ENCODE results near the gene MYPN. TPM values are rescaled to one million over a fixed set of nuclear protein-coding genes. Genes with fewer than 3 reads are reported as not detected.

The MYPN gene
- total RNA-seq, 1 experiment from 2014 or later = not detected

DNA sequence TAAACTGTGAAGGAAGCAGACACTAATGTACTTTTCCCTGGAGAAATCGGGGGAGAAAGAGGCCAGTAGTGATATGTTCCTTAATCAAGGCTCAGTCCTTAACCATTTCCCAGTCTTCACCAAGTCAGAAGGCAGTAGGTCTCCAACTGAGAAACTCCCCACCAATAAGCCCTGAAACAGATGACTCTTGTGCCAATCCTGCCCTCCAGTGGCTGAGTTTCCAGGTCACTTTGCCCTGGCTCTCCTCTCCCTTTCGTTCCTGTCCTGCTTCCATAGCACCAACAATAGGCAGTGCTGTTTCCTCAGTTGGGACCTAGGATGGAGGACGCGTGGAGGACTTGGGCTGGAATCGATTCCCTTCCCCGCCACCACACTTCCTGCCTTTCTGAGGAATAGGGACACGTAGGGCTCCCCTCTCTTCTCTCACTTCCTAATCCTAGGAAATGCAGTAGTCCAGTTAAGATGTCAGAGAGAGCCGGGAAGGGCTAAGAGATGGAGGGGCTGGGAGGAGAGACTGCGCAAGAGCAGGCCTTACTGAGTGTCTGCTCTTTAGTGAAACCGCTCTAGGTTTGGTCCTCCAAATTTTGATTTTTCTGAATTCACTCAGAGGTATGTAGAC, 99.2 kb downstream of the MYPN start:
- no peak overlapping the region for H2BK15ac ChIP-seq (ENCODE audit: low read depth, low read length)
- WGBS (ENCODE audit: extremely low coverage, insufficient read length, low lambda C conversion rate) = no CpG with 5 or more reads among the region's 10 CpGs
- Mint-ChIP-seq H3K27ac (no peak overlapping the region; a peak in 2 of 7 replicates), H3K27me3 (ENCODE audit: low read depth) (no peaks in the 10 kb centered on the region), H3K9me3 (no peaks in the 10 kb centered on the region), H3K4me3 (no peak overlapping the region), H3K36me3 (ENCODE audit: insufficient read depth in 1 of 3, low read depth in 3 of 3) (no peaks in the 10 kb centered on the region), H3K4me1 (peaks cover 5 to 7% of the 10 kb centered on the region in 2 experiments; a peak in 3 of 4 replicates)
- H2BK20ac ChIP-seq (ENCODE audit: low read depth, low read length, poor library complexity, severe bottlenecking) = no peak overlapping the region
- H4K20me1 ChIP-seq (ENCODE audit: control insufficient read depth, insufficient read depth, insufficient read length) = no peaks in the 10 kb centered on the region
- H2AFZ ChIP-seq (ENCODE audit: low read length) = peak overlapping the region; percentile 93
- H3K4me2 ChIP-seq (ENCODE audit: insufficient read depth, insufficient read length, low read length) = no peak overlapping the region
- H3K4ac ChIP-seq (ENCODE audit: low read depth, low read length) = no peak overlapping the region
- no peak overlapping the region for H2BK12ac ChIP-seq (ENCODE audit: insufficient read length, low read depth, low read length)
- H3K79me2 ChIP-seq (ENCODE audit: insufficient read depth, low read length) = no peaks in the 10 kb centered on the region
- H3K56ac ChIP-seq (ENCODE audit: insufficient read length, low read depth, low read length) = no peak overlapping the region
- H3K23me2 ChIP-seq (ENCODE audit: insufficient read length, low read depth, low read length, poor library complexity, severe bottlenecking) = no peaks in the 10 kb centered on the region
- no peak overlapping the region for H3K23ac ChIP-seq (ENCODE audit: insufficient read length, low read depth, low read length)
- H3K18ac ChIP-seq (ENCODE audit: insufficient read length, low read depth, low read length) = no peak overlapping the region
- no peak overlapping the region for H3K9ac ChIP-seq (ENCODE audit: extremely low read depth, insufficient read length, low read length)
- H3K27me3 ChIP-seq (ENCODE audit: insufficient read depth, low read length) = no peaks in the 10 kb centered on the region
- DNase-seq = peak; percentile 93
- no peak overlapping the region for H4K5ac ChIP-seq (ENCODE audit: insufficient read length, low read depth, low read length)
- TF ChIP-seq, protein P1, sequence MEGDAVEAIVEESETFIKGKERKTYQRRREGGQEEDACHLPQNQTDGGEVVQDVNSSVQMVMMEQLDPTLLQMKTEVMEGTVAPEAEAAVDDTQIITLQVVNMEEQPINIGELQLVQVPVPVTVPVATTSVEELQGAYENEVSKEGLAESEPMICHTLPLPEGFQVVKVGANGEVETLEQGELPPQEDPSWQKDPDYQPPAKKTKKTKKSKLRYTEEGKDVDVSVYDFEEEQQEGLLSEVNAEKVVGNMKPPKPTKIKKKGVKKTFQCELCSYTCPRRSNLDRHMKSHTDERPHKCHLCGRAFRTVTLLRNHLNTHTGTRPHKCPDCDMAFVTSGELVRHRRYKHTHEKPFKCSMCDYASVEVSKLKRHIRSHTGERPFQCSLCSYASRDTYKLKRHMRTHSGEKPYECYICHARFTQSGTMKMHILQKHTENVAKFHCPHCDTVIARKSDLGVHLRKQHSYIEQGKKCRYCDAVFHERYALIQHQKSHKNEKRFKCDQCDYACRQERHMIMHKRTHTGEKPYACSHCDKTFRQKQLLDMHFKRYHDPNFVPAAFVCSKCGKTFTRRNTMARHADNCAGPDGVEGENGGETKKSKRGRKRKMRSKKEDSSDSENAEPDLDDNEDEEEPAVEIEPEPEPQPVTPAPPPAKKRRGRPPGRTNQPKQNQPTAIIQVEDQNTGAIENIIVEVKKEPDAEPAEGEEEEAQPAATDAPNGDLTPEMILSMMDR (conservative IDR thresholded peaks at IDR 0.05) = peak; percentile 87
- H4K8ac ChIP-seq (replicated peaks; ENCODE audit: insufficient read length, low read depth, low read length) = no peak overlapping the region
- H4K91ac ChIP-seq (ENCODE audit: insufficient read length, low read depth, low read length) = no peak overlapping the region
- no peak overlapping the region for H3K14ac ChIP-seq (ENCODE audit: insufficient read depth, low read length)
- no peaks in the 10 kb centered on the region for H3K4me1 ChIP-seq (ENCODE audit: insufficient read depth, low read length)
- H2AK5ac ChIP-seq (ENCODE audit: insufficient read length, low read length) = no peak overlapping the region
- no peaks in the 10 kb centered on the region for H3K9me3 ChIP-seq (ENCODE audit: control insufficient read depth, low read depth, low read length)
- no peak overlapping the region for H2BK5ac ChIP-seq (ENCODE audit: insufficient read length, low read length)
- H3T11ph ChIP-seq (ENCODE audit: low read length) = no peak overlapping the region
- H3K79me1 ChIP-seq (ENCODE audit: insufficient read depth, low read depth, low read length, poor library complexity, severe bottlenecking) = no peaks in the 10 kb centered on the region
- no peak overlapping the region for H2BK120ac ChIP-seq (ENCODE audit: low read depth, low read length, poor library complexity, severe bottlenecking)
- H3K27ac ChIP-seq (ENCODE audit: insufficient read length, low read depth, low read length) = no peak overlapping the region

All from H9 (cell line).